ENCODE data around the gene COTL1.
A peak's percentile ranks its signal among the peaks of the same experiment; 100 is the strongest.
"Not testable (repeated sequence)": the region's sequence is repeated elsewhere in the genome, so short reads cannot be mapped to it uniquely, and the experiment has no call there.

The COTL1 gene

DNA sequence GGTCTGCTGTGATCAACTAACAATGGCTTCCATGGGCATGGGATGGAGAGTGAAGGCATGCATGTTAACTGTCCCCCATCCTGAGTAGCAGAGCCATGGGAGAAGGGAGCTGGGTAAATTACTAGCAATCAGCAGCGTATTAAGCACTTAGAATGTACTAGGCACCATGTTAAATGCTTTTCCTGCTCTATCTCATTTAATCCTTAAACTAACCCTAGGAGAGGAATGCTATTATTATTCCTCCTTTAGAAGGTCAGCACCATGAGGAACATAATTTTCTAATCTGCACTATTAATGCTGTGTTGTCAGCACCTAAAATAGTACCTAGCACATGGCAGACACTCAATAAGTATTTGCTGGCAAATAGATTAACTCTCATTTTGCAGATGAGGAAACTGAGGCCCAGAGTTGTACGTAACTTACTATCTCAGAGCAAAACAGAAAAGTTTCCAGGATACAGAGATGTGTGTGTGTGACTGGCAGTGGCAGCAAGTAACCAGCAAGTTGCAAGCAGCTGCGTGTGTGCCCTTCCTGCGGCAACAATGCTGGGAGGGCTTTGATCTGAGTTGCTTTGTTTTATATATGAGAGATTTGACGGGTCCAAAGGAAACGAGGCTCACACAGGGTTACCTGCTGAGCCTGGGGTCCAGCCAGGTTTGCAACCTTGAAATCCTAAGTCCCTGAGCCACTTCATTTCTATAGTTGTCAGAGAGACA is 23.9 kb upstream of the COTL1 start:
- DNase-seq: no peak

DNA sequence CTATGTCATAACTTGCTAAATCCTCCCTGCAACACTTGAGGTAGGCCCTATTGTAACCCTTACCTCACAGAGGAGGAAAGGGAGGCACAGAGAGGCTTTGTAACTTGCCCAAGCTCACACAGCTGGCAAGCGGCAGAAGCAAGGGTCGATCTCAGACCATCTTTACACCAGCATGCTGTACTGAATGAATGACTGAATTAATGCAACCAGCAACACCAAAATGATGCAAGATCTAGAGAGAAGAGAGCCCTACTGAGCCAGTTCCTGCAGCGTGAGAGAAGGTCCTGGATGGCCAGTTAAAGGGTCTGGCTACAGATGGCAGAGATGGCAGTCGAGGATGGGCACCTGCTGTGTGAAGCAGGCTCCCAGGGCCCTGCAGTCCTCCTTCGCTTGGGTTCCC is 22.3 kb upstream of the COTL1 start:
- no peak for DNase-seq

DNA sequence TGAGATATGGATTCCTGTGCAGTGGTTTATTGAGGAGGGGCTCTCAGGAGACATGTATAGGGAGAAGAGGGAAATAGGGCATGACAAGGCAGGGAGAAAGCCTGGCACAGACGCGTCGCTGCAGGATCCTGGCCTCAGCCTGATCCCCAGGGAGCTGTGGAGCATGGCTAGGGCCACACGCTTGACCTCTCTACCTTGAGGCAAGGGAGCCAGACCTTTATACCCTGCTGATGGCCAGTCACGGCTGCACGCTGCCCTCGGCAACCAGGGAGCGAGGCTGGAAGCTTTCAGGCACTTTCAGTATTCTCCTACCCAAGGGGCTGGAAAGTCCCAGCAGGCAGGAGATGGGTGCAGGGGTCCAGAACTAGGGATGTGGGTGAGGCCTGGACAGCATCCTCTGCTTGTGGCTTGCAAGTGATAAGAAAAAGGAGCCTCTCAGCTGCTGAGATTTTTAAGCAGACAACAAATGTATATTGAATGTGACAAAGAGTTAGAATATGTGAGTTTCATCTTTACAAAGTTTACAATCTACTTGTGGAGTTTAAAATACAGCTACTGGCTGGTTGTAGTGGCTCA is 20.4 kb upstream of the COTL1 start:
- no peak for DNase-seq

DNA sequence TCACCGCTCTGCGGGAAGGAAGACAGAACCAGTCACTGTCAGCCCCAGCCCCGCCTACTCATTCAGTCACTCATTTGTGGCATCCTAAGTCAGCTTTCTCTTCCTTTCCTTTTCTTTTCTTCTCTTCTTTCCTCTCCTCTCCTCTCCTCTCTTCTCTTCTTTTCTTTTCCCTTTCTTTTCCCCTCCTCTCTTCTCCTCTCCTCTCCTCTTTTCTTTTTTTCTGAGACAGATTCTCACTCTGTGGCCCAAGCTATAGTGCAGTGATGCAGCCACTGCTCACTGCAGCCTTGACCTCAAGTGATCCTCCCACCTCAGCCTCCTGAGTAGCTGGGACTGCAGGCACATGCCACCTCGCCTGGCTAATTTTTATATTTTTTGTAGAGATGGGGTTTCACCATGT is 19.8 kb upstream of the COTL1 start:
- no peak for DNase-seq

DNA sequence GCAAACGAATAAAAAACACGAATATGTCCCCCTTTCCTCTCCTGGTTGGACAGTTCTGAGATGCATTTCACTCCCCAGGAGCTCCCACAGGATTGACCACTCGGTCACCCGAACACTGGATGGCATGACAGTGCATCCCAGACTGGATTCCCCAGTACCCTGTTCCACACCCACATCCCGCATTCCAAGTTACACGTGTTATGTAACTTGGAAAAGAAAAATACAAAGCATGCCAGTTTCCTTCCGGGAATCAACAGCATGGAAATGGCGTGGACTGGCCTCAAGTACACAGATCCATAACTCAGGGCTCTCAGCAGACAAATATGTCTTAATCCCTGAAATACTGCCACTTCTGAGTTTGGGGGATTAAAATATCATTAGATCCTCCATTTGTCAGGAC is 17.8 kb upstream of the COTL1 start:
- DNase-seq: no peak

GRCh38 chr16:84633622-84634021 is 15.7 kb upstream of the COTL1 start:
- no peak for DNase-seq

DNA sequence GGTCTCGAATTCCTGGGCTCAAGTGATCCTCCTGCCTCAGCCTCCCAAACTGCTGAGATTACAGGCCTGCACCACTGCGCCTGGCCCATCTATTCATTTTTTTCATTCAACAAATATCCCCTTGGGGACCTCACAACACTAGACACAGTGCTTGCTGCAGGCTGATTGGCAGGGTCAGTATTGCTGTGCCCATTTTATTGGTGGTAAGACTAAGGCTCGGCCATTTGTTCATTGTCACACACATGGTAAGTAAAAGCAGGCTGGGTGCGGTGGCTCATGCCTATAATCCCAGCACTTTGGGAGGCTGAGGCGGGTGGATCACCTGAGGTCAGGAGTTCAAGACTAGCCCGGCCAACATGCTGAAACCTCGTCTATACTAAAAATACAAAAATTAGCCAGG is 15.0 kb upstream of the COTL1 start:
- not testable (repeated sequence) for DNase-seq

DNA sequence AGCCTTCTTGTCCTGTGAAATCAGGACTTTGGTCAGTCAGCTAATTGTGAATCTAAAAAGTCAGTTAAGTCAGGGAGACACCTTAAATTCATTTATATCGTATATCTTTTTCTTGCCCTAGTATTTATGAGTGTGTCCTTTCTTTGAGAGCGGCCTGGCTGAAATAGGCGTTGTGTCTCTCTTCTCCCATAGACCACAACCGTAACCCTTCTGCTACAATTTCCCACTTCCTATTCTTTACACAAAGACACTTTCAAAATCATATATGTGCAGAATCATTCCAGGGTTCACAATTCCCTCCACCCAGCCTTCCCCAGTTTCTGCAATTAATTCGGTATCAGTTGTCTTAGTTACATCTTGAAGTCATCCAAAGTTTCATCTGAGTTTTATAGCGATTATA is 14.0 kb upstream of the COTL1 start:
- DNase-seq: no peak

DNA sequence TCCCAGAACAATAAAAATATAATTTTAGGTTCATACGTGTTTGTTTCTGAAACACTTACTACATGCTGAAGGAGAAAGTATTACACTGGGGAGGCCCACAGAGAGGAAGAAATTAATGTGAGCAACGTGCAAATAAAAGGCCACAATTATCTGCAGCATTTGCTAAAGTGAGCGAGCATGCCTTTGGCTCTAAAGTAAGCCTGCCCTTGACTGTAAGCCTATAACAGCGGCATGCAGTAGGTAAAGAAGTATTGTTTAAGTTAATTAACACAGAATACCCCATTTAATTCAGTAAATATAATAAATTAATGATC is 13.2 kb upstream of the COTL1 start:
- no peak for DNase-seq

DNA sequence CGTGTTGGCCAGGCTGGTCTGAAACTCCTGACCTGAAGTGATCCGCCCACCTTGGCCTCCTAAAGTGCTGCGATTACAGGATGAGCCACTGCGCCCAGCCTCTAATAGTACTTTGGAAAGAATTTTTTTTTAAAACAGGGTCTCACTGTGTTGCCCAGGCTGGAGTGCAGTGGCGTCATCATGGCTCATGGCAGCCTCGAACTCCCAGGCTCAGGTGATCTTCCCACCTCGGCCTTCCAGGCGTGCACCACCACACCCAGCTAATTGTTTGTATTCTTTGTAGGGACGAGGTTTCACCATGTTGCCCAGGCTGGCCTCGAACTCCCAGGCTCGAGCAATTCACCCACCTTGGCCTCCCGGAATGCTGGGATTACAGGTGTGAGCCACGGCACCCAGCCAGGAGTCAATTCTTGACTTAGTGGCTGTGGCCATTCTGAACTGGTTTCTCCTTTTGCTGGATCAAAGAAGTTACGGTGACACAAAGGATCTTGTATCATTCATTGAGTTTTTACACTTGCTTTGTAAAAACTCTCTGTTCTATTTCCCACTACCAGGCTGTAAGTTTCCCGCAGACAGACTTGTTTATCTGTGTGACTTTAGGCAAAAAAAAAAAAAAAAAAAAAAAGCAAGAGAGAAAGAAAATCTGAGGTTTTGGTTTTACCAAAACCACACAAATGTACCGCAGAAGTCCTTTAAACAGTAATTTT is 12.7 kb upstream of the COTL1 start:
- DNase-seq: no peak

DNA sequence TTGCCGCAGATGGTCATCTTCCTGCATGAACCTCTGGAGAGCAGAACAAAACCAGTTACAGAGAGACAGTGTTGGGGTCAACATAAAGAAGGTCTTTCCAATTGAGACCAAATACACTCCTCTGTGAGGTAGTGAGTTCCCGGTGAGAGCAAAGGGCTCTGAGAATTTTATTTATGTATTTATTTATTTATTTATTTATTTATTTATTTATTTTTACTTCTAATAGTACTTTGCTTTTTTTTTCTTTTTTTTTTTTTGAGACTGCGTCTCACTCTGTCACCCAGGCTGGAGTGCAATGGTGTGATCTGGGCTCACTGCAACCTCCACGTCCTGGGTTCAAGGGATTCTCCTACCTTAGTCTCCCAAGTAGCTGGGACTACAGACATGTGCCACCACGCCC is 12.1 kb upstream of the COTL1 start:
- DNase-seq: no peak

DNA sequence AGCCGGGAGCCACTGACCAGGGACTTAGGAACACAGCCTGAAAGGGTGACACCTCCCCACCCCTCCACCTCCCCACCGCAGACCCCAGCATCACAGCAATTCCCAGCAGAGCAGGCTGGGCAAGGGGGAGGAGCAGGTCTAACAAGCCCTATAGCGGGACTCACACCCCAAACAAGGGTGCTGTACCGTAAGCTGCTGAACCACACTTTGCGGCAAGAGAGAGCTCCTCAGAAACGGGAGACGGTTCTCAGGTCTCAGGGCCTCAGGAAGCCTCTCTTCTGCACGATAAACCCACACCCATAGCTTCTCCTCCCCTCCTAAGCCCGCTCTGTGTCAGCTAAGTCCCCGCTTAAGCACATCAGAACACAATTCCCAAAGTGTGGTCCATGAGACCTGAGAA is 11.7 kb upstream of the COTL1 start:
- DNase-seq: no peak

DNA sequence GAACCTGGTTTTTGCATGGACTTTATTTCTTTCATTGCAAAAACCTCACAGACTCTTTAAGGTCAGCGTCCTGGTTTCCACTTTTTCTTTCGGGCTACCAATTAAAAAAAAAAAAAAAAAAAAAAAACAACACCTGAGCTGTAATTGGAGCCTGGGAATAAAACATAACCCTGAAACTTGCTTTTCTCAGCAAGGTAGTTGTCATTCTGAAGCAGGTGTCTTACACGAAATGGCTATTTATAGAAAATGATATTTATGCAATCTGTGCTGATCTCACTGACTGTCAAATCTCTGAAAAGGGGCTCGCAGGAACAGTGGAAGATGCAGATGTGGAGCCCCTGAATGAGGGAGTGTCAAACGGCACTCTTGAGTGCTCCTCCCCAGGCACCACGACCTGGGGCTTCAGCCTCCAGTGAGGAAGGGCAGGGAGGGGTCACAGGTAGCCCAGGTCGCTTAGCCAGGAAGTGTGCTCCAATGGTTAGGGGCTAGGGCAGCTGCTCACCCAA is 10.4 kb upstream of the COTL1 start:
- DNase-seq: no peak

GRCh38 chr16:84625556-84625955 is 7.7 kb upstream of the COTL1 start:
- DNase-seq: no peak

DNA sequence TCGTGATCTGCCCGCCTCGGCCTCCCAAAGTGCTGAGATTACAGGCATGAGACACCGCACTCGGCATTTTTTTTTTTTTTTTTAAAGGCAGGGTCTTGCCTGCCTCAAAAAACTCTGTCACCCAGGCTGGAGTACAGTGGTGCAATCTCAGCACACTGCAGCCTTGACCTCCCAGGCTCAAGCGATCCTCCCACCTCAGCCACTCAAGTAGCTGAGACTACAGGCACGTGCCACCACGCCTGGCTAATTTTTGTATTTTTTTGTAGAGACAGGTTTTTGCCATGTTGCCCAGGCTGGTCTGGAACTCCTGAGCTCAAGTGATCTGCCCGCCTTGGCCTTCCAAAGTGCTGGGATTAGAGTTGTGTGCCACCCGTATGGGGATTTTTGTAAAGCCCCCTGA is 3.0 kb upstream of the COTL1 start:
- DNase-seq: not testable (repeated sequence)

DNA sequence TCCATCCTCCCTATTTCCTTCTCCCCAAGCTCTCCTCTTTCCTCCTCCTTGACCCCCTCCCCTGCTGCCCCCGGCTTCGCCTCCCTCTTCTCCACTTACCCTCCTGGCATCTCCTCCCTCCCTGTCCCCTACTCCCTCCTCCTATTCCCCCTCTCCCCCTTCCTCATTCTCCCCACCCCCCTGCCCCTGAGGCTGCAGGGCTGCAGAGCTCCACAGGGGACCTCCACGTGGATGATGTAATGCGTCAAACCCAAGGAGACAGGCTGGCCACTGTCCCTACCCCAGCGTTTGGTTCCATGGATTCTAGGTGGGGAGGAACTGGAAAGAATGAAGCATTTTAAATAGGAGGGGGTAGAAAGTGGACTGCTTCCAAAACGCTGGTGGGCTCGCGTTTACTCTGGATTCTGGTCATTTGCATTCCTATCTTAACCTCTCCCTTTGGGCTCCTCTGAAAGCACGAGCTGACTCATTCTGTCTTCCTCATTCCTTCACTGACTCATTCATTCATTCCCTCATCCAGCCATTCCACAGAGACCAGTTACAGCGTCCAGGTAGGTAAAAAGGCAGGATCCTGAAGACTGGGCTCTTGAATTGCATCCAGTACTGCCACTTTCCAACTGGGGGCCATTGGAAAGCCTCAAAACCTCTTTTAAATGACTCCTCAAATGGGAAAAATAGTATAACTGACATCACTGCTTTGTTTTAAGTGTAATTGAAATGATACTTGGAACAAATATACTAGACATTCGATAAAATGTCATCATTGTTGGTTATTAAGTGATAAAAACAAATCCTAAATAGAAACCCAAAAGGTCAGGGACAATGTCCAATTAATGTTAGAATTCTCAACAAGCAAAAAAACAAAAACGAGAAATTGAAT is 943 bp upstream of the COTL1 start:
- DNase-seq: no peak

GRCh38 chr16:84617041-84617790 is 662 bp downstream of the COTL1 start:
- DNase-seq: peak; percentile 59

- peak; percentile 28 for DNase-seq
These were observed 1.4 kb downstream of the COTL1 start for GRCh38 chr16:84616515-84616914.

GRCh38 chr16:84614968-84615813 is 2.7 kb downstream of the COTL1 start:
- DNase-seq: no peak

- DNase-seq: no peak
These were observed 3.3 kb downstream of the COTL1 start for GRCh38 chr16:84614623-84614967.

- no peak for DNase-seq
These were observed 3.8 kb downstream of the COTL1 start for GRCh38 chr16:84614073-84614459.
